ENCODE data around the gene TSR3.

The TSR3 gene

DNA sequence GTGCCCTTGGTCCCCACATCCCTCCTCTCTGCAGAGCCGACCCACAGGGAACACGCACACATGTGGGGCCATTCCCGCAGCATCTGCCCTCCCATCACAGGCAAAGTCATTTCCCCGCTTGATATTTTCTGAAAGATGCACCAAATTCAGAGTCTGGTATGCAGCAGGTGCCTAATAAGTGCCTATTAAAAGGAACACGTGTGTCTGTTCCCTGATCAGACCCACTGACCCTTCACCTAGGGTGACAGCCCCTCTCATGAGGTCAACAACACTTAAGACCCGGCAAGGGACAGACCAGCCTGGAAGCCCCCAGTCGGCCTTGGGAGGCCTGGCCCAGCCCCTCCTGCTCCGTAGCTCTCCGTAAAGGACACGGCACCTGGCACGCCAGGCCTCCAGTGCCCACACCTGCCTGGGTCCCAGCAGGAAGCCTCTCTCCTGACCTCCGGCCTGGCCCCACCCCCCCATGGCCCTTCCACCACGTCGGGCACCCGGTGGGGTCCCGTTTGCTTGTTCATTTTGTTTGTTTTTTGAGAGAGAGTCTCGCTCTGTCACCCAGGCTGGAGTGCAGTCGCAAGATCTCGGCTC lies 42.8 kb upstream of the TSR3 start:
- no peak for TF ChIP-seq CTCF (IDR thresholded peaks at IDR 0.05; ENCODE audit: insufficient read depth, low read depth, low read length, missing control alignments)
- no peak overlapping the region for H3K4me3 ChIP-seq (ENCODE audit: low read length)
- no peak for DNase-seq (ENCODE audit: low read depth)

GRCh38 chr16:1393613-1394176 lies 42.0 kb upstream of the TSR3 start:
- no peak for DNase-seq (ENCODE audit: low read depth)
- no peak for TF ChIP-seq CTCF (IDR thresholded peaks at IDR 0.05; ENCODE audit: insufficient read depth, low read depth, low read length, missing control alignments)
- H3K4me3 ChIP-seq (ENCODE audit: low read length) = no peak overlapping the region

DNA sequence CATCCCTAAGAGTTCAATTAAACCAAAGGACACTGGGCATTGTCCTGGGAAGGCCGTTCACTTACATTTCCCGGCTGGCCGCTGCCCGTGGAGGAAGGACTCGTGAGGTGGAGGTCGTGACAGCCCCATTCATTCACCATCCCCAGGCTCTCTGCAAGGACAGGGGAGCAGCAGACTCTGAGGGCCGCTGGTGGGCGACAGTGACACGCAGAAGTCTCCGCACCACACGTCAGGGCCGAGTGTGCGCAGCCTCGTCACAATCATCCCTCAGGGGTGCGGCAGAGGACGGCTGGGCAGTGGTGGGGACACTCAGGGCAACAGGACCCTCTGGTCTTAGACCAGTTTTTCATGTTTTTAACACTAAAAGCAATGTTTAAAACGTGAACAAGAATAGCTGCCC lies 41.1 kb upstream of the TSR3 start:
- no peak for DNase-seq (ENCODE audit: low read depth)
- no peak overlapping the region for H3K4me3 ChIP-seq (ENCODE audit: low read length)
- TF ChIP-seq CTCF (IDR thresholded peaks at IDR 0.05; ENCODE audit: insufficient read depth, low read depth, low read length, missing control alignments) = no peak

DNA sequence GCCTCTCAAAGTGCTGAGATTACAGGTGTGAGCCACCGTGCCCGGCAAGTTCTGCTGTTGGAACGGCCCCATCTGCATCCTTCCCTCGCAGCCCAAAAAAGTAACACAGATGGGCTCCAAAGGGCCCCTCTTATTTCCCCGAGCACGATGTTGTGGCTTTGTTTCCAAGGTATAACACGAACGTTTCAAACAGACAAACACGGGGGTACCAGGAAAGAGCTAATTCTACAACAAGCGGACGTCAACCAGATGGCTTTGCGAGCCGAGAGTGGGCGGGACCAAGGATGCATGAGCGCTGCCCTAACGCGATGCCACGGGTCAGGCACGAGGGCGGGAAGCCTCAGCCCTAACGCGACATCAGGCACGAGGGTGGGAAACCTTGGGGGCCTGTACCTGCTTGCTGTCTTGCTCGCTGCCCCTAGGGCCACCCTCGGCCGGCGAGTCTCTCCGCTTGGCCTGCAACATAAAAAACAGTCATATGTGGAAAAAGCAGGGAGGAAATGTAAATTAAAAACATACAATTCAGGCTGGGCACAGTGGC lies 38.6 kb upstream of the TSR3 start:
- no peak overlapping the region for H3K4me3 ChIP-seq (ENCODE audit: low read length)
- no peak for TF ChIP-seq CTCF (IDR thresholded peaks at IDR 0.05; ENCODE audit: insufficient read depth, low read depth, low read length, missing control alignments)
- DNase-seq (ENCODE audit: low read depth) = no peak

- no peak for DNase-seq (ENCODE audit: low read depth)
These were observed 38.1 kb upstream of the TSR3 start for GRCh38 chr16:1389762-1390161.

GRCh38 chr16:1387331-1387730 lies 35.7 kb upstream of the TSR3 start:
- DNase-seq (ENCODE audit: low read depth) = no peak
- no peak for TF ChIP-seq CTCF (IDR thresholded peaks at IDR 0.05; ENCODE audit: insufficient read depth, low read depth, low read length, missing control alignments)
- no peak overlapping the region for H3K4me3 ChIP-seq (ENCODE audit: low read length)

More at GRCh38 chr16:1389762-1390161, 38.1 kb upstream of the TSR3 start:
- no peak overlapping the region for H3K4me3 ChIP-seq (ENCODE audit: low read length)
- no peak for TF ChIP-seq CTCF (IDR thresholded peaks at IDR 0.05; ENCODE audit: insufficient read depth, low read depth, low read length, missing control alignments)

DNA sequence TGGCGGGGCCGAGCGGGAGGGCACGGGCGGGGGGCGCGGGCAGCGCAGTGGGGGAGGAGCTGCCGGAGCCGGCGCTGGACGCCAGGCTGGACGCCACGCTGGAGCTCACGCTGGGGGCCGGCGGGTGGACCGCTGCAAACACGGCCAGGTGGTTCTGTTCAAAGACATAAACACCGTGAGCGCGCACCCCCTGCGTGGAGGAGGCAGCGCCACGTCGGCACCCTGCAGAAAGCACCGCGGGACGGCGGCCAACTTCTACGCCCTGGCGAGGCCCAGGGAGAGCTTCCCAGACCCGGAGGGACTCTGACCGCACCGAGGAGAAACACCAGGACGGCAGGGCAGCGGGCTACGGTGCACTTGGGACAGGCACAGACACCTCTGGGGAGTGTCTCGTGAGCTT lies 33.6 kb upstream of the TSR3 start:
- DNase-seq (ENCODE audit: low read depth) = no peak
- H3K4me3 ChIP-seq (ENCODE audit: low read length) = no peak overlapping the region
- TF ChIP-seq CTCF (IDR thresholded peaks at IDR 0.05; ENCODE audit: insufficient read depth, low read depth, low read length, missing control alignments) = no peak
